Measurements from ENCODE around the gene EFS.

The EFS gene

GRCh38 chr14:23379366-23380196 lies 14.6 kb upstream of the EFS start:
- peak; percentile 88 for DNase-seq (ENCODE audit: low spot score)
- in situ Hi-C loops (cut with MboI; ENCODE audit: low sequenced_read_pairs, unreplicated experiment), result no loop called here
- TF ChIP-seq, protein P1, sequence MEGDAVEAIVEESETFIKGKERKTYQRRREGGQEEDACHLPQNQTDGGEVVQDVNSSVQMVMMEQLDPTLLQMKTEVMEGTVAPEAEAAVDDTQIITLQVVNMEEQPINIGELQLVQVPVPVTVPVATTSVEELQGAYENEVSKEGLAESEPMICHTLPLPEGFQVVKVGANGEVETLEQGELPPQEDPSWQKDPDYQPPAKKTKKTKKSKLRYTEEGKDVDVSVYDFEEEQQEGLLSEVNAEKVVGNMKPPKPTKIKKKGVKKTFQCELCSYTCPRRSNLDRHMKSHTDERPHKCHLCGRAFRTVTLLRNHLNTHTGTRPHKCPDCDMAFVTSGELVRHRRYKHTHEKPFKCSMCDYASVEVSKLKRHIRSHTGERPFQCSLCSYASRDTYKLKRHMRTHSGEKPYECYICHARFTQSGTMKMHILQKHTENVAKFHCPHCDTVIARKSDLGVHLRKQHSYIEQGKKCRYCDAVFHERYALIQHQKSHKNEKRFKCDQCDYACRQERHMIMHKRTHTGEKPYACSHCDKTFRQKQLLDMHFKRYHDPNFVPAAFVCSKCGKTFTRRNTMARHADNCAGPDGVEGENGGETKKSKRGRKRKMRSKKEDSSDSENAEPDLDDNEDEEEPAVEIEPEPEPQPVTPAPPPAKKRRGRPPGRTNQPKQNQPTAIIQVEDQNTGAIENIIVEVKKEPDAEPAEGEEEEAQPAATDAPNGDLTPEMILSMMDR (IDR thresholded peaks at IDR 0.05; ENCODE audit: borderline replicate concordance, control extremely low read depth, extremely low read depth, insufficient read depth, missing control alignments), result peak; percentile 97

DNA sequence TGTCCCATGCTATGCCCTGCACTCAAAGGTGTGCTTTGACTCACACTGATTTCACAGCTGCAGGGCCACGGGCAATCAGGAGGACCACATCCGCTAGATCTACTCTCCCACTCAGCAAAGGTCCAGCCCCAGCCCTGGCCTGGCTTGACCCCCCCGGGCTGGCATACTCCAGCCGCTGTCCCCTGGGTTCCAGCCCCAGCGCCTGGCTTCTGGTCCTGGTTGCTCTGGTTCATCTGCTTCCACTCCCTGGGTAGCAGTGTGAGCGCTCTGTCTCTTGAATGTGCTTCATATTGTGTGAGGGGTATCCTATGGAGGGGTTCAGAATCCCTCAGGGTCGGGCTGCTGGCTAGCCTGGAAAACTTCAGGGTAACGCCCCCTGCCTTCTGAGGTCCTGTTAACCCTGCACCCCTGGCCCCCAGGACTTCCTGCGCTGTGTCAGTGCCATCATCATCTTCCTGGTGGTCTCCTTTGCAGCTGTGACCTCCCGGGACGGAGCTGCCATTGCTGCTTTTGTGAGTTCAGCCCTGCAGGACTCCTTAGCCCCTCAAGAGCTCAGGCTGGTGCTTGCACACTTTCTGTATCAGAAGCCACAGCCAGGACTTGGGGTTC lies 13.7 kb upstream of the EFS start:
- no peak for DNase-seq (ENCODE audit: low spot score)
- TF ChIP-seq, protein P1 (IDR thresholded peaks at IDR 0.05; ENCODE audit: borderline replicate concordance, control extremely low read depth, extremely low read depth, insufficient read depth, missing control alignments), result no peak
- in situ Hi-C loops (cut with MboI; ENCODE audit: low sequenced_read_pairs, unreplicated experiment), result no loop called here

DNA sequence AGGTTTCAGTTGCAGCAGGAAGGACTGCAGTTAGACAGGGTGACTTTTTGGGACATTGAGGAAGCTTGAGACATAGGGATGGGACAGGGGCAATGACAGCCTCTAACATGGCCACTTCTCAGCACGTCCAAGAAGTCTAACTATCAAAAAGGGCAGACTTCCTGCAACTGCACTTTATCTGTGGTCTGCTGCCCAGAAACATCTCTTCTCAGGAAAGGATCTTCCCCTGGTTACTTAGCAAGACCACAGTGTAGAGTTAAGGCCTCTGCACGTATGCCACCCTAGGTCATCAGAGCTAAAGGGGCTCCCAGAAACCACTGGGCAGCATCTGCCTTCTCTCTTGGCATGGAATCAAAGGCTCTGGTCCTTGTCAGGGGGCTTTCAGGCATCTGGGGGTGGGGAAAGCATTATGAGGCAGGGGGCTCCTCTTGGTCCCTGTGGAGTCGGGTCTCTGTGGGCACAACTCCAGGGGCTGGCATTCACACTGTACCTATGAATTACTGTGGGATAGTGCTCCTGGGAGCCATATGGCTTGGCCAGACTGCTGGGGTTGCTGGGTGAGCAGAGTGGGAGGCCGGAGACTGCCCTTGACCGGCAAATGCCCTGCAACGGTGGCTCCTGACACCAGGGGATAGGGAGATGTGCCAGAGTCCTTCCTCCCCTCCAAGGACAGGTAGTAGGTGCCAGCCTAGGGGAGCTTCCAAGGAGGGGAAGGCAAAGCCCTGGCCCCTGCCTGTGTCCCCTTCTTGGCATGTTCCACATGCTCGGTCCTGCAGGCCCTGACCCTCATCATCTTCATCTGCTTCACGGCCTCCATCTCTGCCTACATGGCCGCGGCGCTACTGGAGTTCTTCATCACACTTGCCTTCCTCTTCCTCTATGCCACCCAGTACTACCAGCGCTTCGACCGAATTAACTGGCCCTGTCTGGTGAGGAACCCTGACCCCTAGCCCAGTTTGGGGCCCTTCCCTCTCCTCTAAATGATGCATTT lies 12.9 kb upstream of the EFS start:
- in situ Hi-C loops (cut with MboI; ENCODE audit: low sequenced_read_pairs, unreplicated experiment), result no loop called here
- no peak for DNase-seq (ENCODE audit: low spot score)
- TF ChIP-seq, protein P1 (IDR thresholded peaks at IDR 0.05; ENCODE audit: borderline replicate concordance, control extremely low read depth, extremely low read depth, insufficient read depth, missing control alignments), result no peak

GRCh38 chr14:23377198-23377550 lies 12.2 kb upstream of the EFS start:
- no peak for DNase-seq (ENCODE audit: low spot score)
- in situ Hi-C loops (cut with MboI; ENCODE audit: low sequenced_read_pairs, unreplicated experiment), result no loop called here
- TF ChIP-seq, protein P1 (IDR thresholded peaks at IDR 0.05; ENCODE audit: borderline replicate concordance, control extremely low read depth, extremely low read depth, insufficient read depth, missing control alignments), result no peak

DNA sequence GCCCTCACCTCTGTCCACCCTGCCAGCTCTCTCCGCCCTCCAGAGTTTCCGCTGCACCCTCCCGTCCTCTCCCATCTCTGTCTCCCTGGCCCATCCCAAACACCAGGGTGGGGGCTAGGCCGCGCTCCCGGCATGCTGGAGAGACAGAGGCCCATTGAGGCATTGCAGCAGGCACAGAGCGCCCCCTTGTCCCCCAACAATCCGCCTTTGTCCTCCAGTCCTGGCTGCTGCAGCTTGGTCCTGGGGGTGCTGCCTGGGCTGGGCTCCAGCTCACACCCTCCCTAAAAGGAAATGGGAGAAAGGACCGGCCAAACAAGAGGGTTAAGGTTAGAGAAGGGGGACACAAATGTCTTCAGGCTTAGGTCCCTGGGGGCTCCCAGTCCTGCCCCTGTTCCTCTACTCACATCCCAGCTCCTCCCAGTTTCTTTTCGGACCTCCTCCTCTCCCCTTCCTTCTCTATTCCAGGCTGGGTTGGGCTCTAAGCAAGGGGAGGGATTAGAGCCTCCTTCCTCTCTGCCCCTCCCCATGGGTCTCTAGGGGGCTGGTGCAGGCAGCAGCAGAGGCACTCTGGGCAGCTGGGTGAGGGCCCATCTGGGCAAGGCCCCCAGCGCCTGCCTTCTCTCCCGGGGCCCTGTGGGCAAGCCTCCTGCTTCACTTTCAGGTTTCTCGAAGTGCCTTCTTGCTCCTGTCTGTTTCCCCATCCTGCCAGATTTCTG lies 11.7 kb upstream of the EFS start, which contains the start of gene CMTM5:
Gene CMTM5 (plus strand): TSS at position 565 of the 716 bp plus-strand sequence. CDS start 206 bp downstream, outside the sequence.
- TF ChIP-seq, protein P1 (IDR thresholded peaks at IDR 0.05; ENCODE audit: borderline replicate concordance, control extremely low read depth, extremely low read depth, insufficient read depth, missing control alignments), result no peak
- DNase-seq (ENCODE audit: low spot score), result no peak
- in situ Hi-C loops (cut with MboI; ENCODE audit: low sequenced_read_pairs, unreplicated experiment), result no loop called here
